Endometrial microvascular endothelial cells (primary cell): Measurements from ENCODE around the gene GALNT16. TPM values are rescaled to one million over a fixed set of nuclear protein-coding genes. Genes with fewer than 3 reads are reported as not detected.

Experiments used
- in situ Hi-C: cut with HindIII; loops from 2 replicates; pipeline ENCODE4 v1.10.0; 2017; ENCODE audit warnings: low sequenced_read_pairs, low pct_unique_long_range_greater_than_20kb; ENCODE audit errors: inconsistent ontology term
- total RNA-seq: library from RNA; depleted of rRNA; stranded (reverse); fragments of >200 nt; gene quantifications from one replicate; pipeline ENCODE4 v1.2.3, GENCODE V29; 2015; ENCODE audit errors: inconsistent ontology term

Gene GALNT16
- total RNA-seq, 1 donor from 2014 or later = 0.09 TPM

DNA sequence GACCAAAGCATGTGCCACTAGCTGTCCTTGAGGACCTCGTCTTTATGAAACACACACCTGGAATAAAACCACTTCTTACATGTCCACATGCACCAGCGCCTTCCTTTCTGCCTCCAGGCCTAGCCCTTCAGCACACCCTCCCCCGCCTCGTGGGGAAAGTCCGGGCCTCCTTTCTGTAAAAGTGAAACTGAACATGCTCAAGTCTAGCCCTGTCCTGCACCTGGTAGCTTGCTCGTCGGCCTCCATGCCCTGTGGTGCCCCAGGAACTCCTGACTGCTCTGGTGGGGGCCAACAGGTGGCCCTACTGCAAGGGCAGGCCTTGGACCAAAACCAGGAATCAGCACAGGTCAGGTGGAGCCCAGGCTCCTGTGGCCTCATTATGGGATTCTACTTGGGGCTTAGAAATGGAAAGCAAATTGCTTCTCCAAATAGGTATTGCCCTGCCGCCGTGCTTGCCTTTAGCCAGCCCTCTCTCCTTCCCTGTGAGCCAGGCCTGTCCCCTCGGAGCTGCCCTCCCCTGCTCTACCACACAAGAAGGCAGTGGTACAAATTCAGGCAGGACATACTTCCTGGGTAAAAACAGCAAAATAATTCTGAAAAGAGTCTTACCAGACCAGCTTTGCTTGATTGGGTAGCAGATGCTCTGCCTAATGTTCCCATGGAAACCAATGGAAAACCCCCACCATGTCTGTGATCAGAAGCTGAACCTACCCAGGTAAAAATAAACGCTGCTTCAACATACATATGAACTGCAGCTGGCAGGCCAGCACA, 94.6 kb downstream of the GALNT16 start:
- in situ Hi-C loops = no loop called here

DNA sequence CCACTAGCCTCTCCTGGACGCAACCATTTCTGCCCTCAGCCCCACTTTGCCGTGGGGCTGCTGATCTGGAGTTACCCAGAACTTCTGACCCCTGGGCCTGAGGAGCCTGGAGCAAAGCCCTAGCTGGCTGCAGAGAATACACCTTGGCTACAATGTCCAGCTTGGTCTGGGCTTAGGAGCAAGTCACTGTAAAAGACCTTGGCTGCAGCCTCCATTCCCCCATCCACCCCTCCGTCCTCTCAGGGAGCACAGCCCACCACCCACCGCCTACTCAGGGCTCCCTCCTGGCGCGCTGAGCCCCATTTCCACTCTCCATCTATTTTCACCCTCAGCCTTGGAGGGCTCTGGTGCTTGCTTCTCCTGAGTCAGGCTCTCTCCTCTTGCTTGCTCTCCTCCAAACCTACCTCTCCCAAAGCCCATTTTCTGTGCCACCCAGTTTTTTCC, 95.2 kb downstream of the GALNT16 start:
- in situ Hi-C loops = no loop called here

DNA sequence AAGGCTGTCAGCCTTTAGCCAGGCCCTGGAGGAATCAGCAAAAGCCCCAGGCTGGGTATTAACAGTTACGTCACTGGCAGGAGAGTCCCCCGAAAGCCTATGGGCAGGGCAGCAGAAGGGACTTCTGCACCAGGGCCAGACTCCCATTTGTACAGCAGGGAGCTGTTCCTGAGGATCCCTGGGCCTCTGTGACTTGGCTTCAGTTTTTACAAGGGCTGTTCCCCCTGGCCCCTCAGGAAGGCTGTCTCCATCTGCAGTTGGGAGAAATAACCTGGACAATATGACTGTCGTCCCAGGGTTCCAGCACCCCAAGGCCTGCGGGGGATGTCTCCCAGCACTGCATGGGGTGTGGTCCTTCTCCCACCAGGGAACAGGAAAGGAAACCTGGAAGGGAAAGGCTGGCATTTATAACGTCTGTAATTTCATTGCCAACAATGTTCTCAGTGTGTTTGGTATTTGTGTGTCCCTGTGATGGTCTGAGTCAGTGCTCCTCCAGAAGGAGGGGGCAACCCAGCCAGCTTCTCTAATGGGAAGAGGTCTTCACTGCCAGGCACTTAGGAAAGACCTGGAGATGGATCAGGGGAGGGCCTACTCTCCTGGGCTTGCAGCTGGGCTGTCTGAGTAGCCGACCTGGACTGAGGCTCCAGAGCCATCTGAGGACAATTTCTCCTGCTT, 95.8 kb downstream of the GALNT16 start:
- in situ Hi-C loops = no loop called here

DNA sequence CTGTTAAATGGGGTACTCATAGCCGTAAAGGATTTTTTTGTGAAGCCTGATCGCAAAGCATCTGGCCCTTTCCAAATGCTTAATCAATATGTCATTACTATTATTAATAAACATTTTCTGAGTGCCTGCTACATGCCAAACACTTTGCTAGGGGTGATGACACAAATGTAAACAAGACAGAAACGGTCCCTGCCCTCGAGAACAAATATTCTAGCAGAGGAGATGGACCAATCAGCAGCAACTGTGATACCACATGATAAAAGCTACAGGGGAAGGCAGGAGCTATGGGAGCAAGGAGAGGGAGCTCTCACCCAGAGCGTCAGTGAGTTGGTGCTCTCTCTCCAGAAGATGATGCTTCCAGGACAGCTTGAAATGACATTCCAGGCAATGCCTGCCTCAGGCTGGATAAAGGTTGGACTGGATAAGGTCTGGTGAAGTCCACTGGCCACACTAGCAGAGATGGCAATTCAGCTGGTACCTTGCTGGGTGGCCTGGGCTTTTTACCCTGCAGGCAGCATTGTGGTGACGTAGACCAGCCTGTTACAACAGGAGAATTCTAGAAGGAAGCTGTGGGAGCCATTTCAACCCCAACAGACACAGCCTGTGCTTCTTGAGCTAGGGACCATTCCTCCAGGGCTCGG, 97.1 kb downstream of the GALNT16 start:
- in situ Hi-C loops = no loop called here

DNA sequence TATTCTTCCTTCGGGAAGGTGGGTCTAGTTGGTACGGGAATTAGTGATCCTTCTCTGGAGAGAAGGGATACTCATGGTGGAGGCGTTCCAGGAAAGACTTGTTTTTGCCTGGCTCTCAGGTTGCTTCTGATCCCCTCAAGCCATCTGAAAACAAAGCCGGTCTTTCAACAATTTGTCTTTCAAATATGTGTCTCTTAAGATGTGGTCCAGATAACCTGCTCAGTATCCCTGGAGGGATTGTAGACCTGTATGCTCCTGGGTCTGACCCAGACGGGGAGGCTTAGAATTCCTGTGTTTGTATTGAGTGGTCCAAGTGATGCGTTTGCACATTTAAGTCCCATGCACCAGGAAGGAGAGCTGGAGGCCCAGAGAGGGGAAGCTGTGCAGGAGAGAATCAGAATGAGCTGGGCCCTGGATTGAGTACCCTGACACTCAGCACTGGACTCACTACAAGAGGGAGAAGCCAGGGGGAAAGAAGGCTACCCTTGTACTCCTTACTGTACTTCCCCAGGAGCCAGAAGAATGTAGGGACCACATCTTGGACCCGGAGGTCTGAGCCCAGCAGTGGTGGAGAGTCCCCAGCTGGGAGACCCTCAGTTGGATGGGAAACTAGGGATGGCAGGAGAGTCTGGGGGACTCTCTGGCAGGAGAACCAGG, 97.7 kb downstream of the GALNT16 start:
- in situ Hi-C loops = no loop called here

DNA sequence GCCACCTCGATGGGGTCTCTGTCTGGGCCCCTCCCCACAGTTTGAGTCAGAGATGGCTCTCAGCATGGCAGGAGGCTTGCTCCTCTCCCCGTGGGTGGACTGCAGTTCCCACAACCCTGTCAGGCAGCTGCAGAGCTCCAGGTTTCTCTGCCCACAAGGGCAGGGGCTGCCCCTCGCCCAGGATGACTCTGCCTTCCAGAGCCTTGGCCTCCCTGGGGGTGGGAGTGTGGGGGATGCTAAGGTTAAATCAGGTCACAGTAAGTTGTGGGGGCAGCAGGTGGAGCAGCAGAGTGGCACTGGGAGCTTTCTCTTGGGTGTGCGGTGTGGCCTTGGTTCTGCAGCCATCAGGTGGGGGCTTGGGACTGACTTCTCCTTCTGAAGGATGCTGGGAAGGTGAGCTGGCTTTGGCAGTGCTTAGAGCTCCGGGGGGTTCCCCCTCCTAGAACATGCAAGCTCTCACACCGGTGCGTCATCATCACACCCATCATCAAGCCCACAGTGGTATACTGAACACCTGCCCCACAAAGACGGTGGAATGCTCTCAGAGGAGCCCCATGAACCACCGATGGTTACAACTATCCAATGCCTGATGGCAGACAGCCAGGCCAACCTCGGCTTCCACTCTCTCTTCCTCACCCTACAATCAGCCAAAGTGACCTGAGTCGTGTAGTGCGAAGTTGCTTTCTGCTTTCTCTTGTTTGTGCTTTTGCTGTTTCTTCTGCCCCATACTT, 98.4 kb downstream of the GALNT16 start:
- in situ Hi-C loops = no loop called here

DNA sequence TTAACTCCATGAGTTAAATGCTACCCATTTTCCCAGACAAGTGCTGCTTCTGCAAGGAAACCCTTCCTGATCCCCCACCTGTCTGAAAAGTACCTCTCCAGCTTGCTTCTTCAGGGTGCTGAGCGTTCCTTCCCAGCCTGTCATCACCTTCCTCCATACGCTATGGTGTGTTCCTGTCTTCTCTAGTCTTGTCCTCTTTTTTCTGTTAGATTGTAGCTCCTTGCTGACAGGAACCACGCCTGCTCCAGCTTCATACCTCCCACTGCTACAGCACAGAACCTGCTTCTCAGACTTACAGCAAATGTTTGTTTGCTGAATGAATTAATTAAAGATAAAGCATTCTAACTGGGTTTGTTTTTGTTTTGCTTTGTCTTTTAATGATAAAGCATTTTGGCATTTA, 99.0 kb downstream of the GALNT16 start:
- in situ Hi-C loops = no loop called here

DNA sequence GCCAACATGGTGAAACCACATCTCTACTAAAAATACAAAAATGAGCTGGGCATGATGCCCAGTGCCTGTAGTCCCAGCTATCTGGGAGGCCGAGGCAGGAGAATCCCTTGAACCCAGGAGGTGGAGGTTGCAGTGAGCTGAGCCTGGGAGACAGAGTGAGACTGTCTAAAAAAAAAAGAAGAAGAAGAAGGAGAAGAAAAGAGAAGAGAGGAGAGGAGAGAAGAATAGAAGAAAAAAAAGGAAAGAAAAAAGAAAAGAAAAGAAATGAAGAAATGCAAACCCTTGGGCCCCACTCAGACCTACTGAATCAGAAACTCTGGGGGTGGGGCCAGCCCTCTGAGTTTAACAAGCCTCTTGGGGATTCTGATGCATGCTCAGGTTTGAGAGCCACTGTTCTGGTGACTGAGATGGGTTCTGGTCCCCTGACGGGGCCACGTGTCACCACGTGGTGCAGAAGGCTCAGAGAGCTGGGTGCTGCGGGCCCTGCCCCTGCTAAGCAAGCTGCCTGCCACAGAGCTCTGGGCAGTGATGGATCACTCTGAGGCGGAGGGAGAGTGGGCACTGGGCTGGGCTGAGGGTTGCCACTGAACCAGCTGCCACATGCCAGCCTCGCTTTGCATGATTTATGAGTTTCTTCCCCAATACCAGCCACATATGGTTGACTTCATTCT, 100.6 kb downstream of the GALNT16 start:
- in situ Hi-C loops = no loop called here

DNA sequence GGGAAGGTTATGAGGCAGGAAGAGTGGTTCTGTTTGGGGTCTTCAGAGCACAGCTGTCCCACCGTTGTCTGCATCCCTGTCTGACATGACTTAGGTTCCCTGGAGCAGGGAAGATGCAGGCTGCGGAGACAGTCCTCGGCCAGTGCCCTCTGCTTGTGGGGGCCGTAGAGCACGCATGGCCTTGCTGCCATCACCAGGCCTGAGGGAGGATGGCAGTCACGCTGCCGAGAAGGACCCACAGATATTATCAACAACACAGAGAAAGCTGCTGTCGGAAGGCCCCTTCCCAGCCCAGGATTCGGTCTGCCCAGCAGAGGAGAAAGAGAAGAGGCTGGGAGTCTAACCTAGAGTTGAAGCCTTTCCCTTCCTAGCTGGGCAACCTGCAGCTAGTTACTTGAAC, 103.1 kb downstream of the GALNT16 start:
- in situ Hi-C loops = no loop called here

DNA sequence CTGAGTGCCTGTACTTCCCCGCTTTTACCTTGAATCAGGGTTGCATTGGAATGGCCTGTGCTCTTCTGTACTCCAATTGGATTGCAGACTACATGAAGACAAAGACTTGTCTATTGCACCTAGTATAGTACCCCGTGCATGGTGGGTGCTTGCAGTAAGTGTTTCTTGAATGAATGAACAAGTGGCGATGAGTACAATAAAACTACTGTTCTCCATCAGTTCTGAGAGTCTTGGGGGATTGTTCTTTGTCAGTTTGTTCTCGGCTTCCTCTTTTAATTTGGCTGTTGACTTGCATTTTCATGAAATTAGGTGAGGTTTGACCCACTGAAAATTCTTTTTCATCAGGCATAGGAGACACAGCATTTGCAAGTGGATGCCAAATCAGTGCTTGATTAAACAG, 104.0 kb downstream of the GALNT16 start:
- in situ Hi-C loops = no loop called here

DNA sequence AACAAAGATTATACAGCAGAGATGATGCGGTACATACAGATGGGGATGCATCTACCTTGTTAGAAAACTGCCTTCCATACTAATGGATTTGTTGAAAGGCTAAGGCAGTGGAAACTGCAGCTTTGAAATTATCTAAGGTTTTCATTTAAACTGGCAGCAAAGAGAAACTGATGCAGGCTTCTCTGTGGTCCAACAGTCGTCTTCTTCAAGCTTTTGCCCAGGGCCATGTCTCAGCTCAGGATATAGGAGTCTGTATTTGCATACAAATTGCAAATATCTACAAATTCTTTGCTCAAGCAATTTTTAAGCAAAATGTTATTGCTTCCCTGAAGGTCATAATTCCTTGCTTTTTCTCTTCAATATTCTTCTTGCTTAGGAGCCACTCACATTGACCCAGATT, 104.4 kb downstream of the GALNT16 start:
- in situ Hi-C loops = no loop called here

DNA sequence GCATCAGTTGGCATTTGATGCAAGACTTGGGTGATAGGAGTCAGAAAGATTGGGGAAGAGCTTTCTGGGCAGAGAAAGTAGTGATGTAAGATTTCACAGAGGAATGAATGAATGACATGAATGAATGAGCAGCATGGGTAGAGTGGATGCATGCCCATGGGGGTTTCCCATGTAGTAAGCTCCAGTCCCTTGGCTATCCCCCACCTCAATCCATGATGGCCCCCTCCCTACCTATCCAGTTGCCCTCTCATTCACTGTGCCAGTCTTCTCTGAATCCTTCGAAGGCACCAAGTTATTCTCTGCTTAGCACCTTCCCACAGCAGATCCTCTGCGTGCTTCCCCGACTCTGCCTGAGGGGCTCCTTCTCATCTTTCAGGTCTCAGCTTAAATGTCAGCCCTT, 106.1 kb downstream of the GALNT16 start:
- in situ Hi-C loops = no loop called here

DNA sequence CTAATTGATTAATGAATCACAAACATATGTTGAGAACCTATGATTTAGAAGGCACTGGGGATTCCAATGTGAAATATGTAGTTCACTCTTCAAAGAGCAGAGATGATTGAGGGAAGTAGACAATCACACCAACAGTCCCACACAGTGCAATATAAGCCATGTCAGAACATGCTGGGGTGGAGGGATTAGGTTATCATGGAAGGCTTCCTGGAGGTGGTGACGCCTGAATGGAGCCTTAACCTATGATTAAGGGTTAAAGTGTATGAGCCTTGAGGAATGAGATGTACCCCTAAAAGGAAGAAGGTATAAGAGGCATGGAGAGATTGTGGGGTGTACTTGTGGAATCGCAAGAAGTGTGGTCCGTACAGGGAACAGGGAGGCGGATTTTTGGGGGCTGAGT, 106.8 kb downstream of the GALNT16 start:
- in situ Hi-C loops = no loop called here

DNA sequence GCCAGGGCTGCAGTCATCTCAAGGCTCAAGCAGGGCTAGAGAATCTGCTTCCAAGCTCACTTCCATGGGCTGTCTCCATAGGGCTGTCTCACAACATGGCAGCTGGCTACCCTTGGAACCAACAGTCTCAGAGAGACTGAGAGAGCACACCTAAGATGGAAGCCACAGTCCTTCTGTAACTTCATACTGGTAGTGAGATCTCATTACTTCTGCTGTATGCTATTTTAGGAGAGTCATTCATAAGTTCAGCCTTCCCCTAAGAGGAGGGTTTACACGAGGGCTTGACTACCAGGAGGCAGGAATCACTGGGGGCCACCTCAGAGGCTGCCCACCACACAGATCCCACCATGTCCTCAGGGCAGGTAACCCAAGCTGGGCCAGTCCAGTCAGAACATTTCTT, 108.4 kb downstream of the GALNT16 start:
- in situ Hi-C loops = no loop called here

DNA sequence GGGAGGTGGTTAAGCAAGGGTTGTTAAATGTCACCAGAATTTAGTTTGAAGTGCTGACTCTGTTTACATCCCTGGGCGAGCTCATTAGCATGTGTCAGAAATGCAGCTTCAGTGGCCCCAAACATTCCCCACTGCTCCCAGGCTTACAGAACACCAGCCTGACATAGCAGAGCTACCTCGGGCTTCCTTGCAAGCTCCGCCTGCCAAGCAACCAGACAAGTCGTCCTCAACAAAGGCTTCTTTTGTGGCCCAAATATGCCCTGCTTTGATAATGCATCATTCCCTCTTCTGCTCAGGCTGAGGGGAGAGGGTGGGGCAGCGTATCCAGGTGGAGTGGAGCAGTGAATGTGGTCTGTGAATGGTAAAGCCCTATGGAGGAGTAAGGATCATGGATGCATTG, 110.1 kb downstream of the GALNT16 start:
- in situ Hi-C loops = no loop called here

DNA sequence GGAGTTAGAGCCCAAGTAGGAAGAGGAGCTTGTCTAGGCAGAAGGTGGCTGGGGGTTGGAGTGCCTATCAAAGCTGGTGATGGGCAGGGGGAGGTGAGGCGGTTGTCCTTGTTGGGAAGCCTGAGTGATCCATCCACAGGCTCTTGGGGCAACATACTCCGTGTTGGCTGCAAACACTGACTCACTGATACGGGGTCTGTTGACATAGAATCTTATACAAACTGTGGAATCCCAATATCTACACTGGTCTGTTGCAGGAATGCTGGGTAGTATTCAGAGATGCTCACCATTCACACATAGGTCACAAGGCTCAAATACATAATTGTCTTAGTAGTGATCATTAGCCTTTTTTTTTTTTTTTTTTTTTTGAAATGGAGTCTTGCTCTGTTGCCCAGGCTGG, 112.2 kb downstream of the GALNT16 start:
- in situ Hi-C loops = no loop called here

DNA sequence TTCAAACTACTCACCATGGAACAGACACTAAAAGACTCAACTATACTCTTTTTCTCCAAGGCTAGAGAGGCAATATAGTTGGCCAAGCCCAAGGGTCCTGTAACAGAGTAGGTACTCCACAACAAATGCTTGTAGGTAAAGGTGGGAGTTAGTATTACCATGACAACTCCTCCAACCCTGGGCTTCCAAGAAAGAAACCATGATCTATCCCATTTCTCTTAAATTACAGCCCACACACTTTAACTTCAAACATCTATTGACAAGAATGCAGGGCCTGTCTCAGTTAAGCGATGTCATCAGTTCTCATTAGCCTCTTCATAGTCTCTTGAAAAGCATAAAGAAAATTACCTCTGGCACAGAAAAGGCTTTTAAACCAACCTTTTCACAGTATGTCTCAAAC, 113.1 kb downstream of the GALNT16 start:
- in situ Hi-C loops = no loop called here

DNA sequence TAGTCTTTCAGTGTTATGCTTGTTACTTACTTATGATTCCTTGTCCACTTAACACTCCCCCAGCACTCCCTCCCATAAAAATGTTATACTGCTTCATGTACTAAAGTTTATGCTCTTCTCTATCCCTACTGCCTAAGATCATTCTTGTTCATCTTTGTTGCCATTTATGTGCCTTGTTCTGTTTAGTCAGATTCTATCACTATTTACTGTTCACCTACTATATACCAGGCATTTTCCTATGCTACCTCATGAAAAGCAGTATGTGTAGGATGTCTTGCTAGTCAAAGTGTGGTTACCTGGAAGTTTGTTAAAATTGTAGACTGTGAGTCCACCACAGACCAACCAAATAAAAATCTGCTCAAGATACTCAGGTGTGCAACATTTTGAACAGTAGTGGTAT, 114.3 kb downstream of the GALNT16 start:
- in situ Hi-C loops = no loop called here

DNA sequence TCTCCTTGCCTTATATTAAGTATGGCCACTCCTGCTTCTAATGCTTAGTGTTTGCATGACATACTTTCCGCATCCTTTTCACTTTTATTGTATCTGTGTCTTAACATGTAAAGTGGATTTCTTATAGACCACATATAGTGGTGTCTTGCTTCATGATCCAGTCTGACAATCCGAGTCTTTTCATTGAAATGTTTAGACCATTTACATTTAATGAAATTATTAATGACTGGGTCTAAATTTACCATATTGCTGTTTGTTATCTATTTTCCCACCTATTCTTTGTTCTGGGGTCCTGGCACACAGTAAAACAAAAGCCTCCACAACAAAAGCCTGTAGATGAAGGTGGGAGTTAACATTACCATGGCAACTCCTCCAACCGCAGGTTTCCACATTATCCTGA, 115.2 kb downstream of the GALNT16 start:
- in situ Hi-C loops = no loop called here
